ENCODE results near the gene ILF2.

- no peak for TF ChIP-seq EZH2 (IDR thresholded peaks at IDR 0.05; ENCODE audit: insufficient read depth, poor library complexity, severe bottlenecking)
- TF ChIP-seq EZH2phosphoT487 (IDR thresholded peaks at IDR 0.05; ENCODE audit: insufficient read depth, low read depth): no peak
These were observed 40.8 kb downstream of the ILF2 start for GRCh38 chr1:153629971-153630370.

All from GM23248 (cell line).